ENCODE data around the gene FHL1.
A peak's percentile ranks its signal among the peaks of the same experiment; 100 is the strongest.

FHL1 gene

GRCh38 chrX:136210243-136210642 lies 62.9 kb downstream of the FHL1 start:
- no peak for DNase-seq
- no peak overlapping the region for H3K4me3 ChIP-seq
- H3K36me3 ChIP-seq = peaks cover 21 to 23% (median 22%) of the 10 kb centered on the region in 3 donors
- peak overlapping the region in 1 of 2 donors; percentile 81 for H3K27ac ChIP-seq
- H3K27me3 ChIP-seq = no peaks in the 10 kb centered on the region
- H3K4me1 ChIP-seq = peaks cover 0 to 88% (median 28%) of the 10 kb centered on the region in 4 donors
- intact Hi-C loops (cut with DNase I; ENCODE audit: low total_unique reads) = loop anchor here (5.0 kb wide), 1 partner anchor 183 kb away; no protein-coding TSS in a partner anchor
- TF ChIP-seq, protein P1, sequence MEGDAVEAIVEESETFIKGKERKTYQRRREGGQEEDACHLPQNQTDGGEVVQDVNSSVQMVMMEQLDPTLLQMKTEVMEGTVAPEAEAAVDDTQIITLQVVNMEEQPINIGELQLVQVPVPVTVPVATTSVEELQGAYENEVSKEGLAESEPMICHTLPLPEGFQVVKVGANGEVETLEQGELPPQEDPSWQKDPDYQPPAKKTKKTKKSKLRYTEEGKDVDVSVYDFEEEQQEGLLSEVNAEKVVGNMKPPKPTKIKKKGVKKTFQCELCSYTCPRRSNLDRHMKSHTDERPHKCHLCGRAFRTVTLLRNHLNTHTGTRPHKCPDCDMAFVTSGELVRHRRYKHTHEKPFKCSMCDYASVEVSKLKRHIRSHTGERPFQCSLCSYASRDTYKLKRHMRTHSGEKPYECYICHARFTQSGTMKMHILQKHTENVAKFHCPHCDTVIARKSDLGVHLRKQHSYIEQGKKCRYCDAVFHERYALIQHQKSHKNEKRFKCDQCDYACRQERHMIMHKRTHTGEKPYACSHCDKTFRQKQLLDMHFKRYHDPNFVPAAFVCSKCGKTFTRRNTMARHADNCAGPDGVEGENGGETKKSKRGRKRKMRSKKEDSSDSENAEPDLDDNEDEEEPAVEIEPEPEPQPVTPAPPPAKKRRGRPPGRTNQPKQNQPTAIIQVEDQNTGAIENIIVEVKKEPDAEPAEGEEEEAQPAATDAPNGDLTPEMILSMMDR (IDR thresholded peaks at IDR 0.05) = no peak
- no peaks in the 10 kb centered on the region for H3K9me3 ChIP-seq

DNA sequence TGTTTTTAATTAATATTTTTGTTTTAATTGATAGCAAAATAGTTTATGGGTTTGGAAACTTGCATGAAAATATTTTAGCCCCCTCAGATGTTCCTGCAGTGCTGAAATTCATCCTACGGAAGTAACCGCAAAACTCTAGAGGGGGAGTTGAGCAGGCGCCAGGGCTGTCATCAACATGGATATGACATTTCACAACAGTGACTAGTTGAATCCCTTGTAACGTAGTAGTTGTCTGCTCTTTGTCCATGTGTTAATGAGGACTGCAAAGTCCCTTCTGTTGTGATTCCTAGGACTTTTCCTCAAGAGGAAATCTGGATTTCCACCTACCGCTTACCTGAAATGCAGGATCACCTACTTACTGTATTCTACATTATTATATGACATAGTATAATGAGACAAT lies 63.5 kb downstream of the FHL1 start:
- Histone ChIP-seq H3K27me3 (no peaks in the 10 kb centered on the region), H3K4me3 (no peak overlapping the region), H3K27ac (peak overlapping the region in 1 of 2 donors; percentile 81), H3K36me3 (peaks cover 21 to 23% (median 22%) of the 10 kb centered on the region in 3 donors), H3K9me3 (no peaks in the 10 kb centered on the region), H3K4me1 (peaks cover 0 to 82% (median 26%) of the 10 kb centered on the region in 4 donors)
- intact Hi-C loops (cut with DNase I; ENCODE audit: low total_unique reads) = loop anchor here (5.0 kb wide), 1 partner anchor 184 kb away; no protein-coding TSS in a partner anchor
- TF ChIP-seq, protein P1 (IDR thresholded peaks at IDR 0.05) = no peak
- DNase-seq = peak in 1 of 2 donors; percentile 65

- H3K27me3 ChIP-seq = no peaks in the 10 kb centered on the region
- peaks cover 0 to 70% (median 16%) of the 10 kb centered on the region in 4 donors for H3K4me1 ChIP-seq
- TF ChIP-seq, protein P1 (IDR thresholded peaks at IDR 0.05) = no peak
- intact Hi-C loops (cut with DNase I; ENCODE audit: low total_unique reads) = loop anchor here (5.0 kb wide), 1 partner anchor 185 kb away; no protein-coding TSS in a partner anchor
- no peak overlapping the region for H3K4me3 ChIP-seq
- H3K27ac ChIP-seq = peak overlapping the region; percentile 54 to 81
- peaks cover 16% of the 10 kb centered on the region in 3 donors for H3K36me3 ChIP-seq
- DNase-seq = peak in 1 of 2 donors; percentile 64
- no peaks in the 10 kb centered on the region for H3K9me3 ChIP-seq
Measured at GRCh38 chrX:136211766-136212556, 64.6 kb downstream of the FHL1 start.

DNA sequence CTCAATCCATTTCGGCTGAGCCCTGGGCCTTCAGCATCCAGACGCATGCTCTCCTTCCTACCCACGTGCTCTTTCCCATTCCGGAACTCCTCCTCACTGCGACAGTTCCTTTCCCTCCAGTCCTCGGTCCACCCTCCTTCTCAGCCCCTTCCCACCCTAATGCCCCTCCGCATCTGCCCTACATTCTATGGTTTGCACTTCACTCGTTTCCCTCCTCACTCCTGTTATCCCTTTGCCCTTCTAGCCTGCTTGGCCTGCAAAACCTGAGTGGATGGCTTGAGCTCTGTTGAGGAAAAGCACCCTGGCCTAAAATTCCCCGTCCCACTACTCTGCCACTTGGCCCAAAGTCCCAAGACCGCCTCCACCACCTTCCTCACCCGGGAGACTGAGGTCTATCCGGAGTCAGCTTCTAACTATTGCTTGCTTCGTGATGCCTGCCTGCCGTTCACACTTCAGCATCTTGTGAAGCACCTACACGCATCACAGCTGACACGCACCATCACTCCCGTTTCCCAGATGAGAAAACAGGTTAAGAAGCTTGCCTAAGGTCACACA lies 65.3 kb downstream of the FHL1 start:
- Histone ChIP-seq H3K9me3 (no peaks in the 10 kb centered on the region), H3K4me3 (no peak overlapping the region), H3K4me1 (peaks cover 0 to 64% (median 12%) of the 10 kb centered on the region in 4 donors), H3K27ac (peak overlapping the region; percentile 54 to 81), H3K36me3 (peaks cover 9 to 10% (median 9%) of the 10 kb centered on the region in 3 donors), H3K27me3 (no peaks in the 10 kb centered on the region)
- intact Hi-C loops (cut with DNase I; ENCODE audit: low total_unique reads) = loop anchor here (5.0 kb wide), 1 partner anchor 185 kb away; no protein-coding TSS in a partner anchor
- DNase-seq = no peak
- TF ChIP-seq, protein P1 (IDR thresholded peaks at IDR 0.05) = no peak

DNA sequence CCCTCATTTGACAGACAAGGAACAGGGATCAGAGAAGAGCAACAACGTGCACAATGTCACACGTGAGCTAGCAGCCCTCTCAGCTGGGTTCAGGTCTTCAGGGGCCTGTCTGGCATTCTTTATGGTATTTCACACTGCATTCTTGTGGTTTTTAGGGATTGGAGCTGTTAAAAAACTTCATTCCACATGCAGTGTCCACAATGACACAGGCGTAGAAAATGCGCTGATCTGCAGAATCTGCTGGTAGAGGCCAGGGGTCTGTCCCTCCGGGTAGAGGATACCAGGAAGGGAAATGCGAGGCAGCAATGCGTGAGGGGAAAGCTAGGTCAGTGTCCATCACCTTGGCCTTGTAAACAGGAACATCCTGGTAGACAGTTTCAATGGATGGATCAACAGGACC lies 67.2 kb downstream of the FHL1 start:
- Histone ChIP-seq H3K27me3 (no peaks in the 10 kb centered on the region), H3K36me3 (peaks cover 5 to 9% (median 8%) of the 10 kb centered on the region in 3 donors), H3K9me3 (no peaks in the 10 kb centered on the region), H3K4me1 (peaks cover 0 to 44% (median 3%) of the 10 kb centered on the region in 4 donors), H3K27ac (peak overlapping the region; percentile 54 to 81), H3K4me3 (no peak overlapping the region)
- no peak for DNase-seq
- TF ChIP-seq, protein P1 (IDR thresholded peaks at IDR 0.05) = no peak
- intact Hi-C loops (cut with DNase I; ENCODE audit: low total_unique reads) = loop anchor here (5.0 kb wide), 1 partner anchor 187 kb away; no protein-coding TSS in a partner anchor
